NCI-H1092 treated with DMSO at 0.1 percent for 48 hours (cell line): ENCODE data around the gene APOBEC2.

ENCODE experiments used
- DNase-seq: peaks from one replicate; lab custom pipeline; 2025; lab: John Stamatoyannopoulos, UW

Gene APOBEC2

DNA sequence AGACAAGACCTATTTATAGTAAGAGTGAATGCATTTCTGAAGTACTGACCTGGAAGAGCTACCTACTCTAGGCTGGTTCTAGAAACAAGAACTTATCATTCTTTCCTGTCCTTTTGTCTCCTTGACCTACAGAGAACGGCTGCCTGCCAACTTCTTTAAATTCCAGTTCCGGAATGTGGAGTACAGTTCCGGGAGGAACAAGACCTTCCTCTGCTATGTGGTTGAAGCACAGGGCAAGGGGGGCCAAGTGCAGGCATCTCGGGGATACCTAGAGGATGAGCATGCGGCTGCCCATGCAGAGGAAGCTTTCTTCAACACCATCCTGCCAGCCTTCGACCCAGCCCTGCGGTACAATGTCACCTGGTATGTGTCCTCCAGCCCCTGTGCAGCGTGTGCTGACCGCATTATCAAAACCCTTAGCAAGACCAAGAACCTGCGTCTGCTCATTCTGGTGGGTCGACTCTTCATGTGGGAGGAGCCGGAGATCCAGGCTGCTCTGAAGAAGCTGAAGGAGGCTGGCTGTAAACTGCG is 8.3 kb downstream of the APOBEC2 start:
- no peak for DNase-seq

DNA sequence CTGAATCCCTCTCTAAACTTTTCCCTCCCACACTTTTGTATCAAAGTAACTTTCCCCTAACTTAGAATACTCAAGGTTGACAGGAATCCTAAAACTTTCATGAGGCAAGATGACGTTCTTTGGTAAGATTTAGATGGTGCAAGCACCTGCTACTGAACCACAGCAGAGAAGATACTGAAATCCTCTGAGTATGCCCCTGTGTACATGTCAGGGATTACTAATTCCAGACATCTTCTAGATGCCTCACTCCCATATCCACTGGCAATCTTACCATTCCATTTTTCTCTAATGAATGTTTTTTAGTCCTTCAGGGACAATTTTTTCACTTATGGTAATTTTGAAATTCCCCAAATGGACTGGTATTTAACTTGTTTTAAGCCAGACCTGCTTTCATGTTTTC is 9.1 kb downstream of the APOBEC2 start:
- DNase-seq = no peak

DNA sequence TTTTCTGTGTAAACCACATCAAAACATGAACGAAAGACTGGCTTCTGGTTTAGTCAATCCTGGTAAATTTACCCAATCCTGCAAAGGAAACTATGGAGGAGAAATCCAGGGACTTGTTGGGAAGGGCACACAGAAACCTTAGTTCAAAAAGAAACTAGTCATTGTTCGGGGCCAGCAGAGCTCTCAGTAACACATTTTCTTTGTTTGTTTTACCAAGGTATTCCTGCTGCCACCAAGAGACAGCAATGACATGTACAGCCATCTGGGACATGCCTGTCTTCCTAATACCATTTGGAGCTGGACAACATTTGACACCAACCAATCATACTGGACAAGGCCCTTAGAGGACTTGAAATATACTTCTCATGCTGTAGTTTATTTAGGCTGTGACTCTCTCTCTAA is 10.9 kb downstream of the APOBEC2 start:
- no peak for DNase-seq

DNA sequence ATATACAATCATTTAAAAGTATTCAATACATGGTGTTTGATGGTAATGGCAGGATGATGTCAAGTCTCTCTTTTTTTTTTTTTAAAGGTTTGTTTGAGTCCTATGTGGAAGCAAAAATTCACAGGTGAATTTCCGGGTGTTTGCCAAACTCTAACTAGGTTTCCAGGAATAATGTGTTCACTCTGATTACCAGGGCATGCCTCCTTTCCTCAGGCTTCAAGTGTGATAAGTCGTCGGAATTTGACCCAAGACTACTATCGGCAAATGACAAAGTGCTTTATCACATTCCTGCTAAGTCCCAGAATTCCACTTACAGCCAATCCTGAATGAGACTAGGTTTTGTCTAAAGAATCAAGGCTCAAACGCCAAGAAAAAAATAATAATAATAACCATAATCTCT is 11.8 kb downstream of the APOBEC2 start:
- no peak for DNase-seq

DNA sequence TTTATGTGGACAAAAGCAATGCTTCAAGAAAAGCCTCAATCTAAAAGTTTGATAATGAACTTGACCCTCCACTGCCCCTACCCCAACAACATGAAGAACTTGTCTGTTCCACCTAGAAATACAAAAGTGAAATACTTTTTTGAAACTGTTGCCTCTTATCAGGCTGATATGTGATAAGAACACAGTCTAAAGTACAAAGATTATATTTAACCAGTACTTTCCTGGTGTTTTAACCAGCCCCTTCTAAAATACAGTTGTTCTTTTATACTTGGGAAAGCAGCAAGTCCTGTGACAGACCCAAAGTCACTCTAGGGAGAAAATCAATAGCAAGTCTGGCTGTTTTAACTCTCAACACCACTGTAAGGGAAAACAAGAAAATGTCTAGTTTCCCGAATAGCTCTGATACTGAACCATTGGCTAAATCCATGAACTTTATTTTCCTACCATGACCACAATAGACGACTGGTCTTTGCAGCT is 12.6 kb downstream of the APOBEC2 start:
- DNase-seq = no peak

DNA sequence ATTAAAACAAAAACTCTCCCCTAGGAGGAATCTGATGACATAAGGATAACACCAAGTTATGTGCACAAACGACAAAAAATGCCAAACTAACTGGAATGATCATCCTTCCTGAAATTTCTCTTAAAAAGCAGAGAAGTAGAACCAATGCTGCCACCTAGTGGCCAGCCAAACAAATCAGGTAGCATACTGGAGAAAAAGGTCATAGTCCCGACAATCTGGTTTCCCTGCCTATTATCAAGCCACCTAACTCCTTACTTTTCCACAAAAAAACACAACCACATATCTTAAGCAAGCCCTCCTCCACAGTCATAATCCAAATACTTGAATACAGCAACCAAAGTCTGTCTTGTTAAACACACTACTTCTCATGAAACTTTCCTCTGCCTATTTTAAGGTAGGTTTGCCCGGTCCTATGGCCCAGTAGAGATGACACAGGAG is 13.9 kb downstream of the APOBEC2 start:
- peak; percentile 57 for DNase-seq

DNA sequence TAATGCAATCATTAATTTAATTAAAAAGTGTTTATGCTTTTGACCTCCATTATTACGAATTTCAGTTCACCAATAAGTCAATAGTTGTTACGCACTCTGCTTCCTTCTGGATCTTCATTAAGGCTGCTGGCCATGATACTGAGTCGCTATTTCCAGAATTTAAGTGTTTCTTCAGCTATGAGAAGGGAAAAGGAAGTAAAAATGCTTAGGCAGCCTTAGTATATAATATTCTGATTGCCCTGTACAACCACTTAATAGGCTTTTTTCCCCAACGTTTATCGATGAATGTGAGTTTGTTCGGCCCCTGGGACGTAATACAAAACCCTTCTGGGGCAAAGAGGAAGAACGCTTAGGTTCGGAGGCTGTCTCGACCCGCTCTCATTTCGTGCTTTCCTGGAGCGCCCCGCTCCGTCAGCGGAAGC is 18.5 kb downstream of the APOBEC2 start:
- no peak for DNase-seq

DNA sequence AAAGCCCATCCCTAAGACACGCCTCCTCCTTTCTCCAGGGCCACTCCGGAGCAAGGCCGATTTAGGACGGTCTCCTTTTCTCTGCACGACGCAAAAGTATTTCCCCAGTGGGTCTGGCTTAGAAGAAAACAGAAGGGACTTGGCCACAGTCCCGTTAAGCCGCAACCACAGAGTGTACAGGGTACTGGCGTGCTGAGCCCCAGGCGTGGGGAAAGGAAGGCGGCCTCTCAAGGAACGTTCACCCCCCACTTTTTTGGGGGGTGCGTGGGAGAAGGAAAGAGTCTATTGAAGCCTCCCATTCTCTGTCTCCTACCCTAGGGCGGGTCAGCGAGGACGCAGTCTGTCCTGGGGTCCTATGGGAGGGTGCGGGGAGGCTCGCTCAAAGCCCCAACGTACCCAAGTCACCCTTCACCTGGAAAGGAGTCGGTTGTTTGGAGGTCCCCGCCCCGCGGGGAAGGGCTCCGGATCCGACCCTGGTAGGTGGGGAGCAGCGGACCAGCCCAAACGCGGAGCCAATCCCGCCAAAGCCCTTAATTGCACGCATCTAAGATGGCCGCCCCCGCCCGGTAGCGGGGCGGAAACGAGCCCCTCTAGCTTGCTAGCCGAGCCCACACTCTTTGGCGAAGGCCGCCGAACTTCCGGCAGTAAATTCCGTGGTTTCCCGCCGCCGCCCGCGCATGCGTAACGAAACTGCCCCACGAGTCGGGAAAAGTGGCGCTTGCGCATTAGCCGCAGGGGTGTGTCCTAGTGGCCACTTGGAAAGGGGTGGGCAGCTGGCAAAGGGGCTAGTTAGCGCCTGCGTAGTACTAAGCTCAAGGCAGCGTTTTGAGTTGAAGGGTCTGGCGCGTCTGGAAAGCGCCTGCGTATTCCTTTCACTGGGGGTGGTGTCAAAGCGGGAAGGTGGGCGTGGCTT is 19.2 kb downstream of the APOBEC2 start, which contains the start of gene OARD1:
Gene OARD1, minus strand, starts transcription at position 434 of the 913 bp plus-strand sequence. CDS start 722 bp downstream, outside the sequence.
- peak; percentile 99 for DNase-seq

DNA sequence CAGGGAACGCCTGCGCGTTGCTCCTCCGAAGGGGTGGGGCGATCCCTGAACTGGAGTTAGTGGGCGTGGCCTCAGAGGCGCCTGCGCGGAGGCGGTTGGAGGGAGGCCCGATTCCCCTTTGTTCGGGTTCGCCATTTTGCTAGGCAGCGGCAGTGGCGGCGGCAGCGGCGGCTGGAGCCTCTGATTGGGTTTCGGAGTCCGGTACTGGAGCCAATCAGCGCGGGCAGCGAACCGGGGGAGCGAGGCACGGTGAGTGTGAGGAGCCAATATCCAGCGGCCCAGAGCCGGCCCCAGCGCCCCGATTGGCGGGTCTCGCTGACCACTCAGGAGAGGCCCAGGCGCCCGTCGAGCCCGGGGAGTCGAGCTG is 19.8 kb downstream of the APOBEC2 start, which contains the start of gene NFYA:
Gene NFYA, plus strand, starts transcription at position 139 of the 367 bp plus-strand sequence. CDS start 6,116 bp downstream, outside the sequence.
- DNase-seq = no peak

DNA sequence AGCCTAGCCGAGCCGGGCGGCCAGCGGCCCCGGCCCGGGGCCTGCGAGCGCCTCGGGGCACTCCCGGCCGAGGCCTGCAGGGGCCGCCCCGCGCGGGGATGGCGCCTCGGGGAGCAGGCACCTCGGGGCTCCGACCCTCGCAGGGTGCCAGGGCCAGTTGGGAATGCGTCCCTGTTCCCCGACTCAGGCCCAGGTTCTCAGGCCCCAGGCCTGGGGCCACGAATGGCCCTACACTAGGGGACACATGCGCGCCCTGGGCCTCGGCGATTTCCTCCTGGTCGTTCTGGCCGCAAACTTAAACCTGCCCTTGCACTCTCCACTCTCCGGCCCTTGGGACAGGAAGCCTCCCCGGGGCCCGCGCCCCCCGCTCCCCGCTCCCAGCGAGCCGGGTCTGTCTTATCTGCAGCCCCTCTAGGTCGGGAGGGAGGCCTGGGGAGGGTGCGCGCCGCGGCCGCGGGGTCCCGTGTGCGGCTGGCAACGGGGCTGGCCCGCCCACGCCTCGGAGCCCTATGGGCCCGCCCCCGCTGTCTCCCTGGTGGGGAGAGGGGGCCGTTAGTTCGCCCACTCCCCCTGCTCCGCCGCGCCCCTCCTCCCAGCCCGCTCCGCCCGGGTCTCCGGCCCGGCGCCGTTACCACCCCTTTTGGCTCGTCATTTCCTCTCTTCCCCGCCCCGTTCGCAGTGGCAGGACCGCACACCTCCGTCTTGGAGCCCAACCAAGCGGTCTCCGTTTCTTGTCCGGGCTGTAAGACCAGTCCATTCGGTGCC is 20.4 kb downstream of the APOBEC2 start:
- DNase-seq = peak; percentile 77

DNA sequence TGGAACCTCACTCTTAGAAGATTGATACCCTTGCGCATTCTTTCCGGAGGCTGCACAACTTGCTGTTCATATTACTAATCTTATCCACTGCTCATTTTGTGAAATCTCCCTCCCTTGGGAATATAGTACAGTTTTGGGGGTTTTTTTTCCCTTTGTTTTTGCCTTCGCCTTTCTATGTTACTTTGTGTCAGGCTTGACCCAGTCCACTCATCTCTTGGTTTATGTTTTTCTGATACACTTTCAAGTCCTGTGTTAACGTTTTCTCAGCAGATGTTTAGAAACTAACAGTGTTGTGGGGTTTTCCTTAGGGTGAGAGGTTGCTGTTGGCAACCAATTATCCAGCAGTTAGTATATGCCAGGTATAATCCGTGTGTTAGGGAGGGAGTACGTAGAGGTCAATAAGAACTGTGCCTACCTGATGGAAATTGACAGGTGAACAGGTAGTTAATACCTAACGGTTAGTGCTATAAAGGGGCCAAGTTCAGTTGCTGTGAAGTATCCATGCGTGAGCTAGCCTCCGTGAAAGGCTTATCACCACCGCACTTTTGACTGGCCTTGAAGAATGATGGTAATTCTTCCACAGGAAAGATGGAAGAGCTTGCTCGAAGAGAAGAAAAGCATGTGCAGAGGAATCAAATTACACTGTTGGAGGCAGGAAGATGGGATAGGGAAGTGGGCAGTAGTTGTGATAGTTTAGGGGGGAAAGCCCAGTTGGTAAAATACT is 21.1 kb downstream of the APOBEC2 start:
- no peak for DNase-seq

DNA sequence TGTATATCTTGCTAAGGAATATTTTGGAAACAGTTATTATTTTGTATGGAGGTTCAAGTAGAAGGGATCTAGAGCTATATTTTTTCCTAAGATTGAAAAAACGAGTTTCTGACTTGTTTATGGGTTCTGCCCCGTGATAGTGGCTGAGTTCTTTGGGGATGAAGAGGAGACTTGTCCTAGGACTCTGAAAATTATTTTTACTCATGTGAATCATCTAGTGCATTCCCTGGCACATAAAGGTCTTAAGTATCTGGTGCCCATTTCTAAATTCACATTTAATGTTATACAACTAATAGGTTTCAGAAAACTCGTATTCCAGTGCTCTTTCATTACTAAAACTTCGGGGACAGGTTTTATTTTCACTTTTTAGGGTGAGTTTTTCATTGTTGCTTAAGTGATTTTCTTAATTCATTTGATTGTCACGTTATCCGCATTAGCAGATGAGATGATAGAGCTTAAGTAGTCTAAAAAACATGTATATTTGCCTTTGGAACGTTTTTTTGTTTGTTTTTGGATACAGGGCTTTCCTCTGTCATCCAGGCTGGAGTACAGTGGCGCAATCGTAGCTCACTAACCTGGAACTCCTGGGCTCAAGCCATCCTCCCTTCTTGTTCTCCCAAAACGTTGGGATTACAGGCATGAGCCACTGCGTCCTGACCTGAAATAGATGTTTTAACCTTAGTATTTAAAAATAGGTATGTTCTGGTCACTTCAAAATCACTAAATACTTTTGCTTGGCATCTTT is 21.9 kb downstream of the APOBEC2 start:
- no peak for DNase-seq

DNA sequence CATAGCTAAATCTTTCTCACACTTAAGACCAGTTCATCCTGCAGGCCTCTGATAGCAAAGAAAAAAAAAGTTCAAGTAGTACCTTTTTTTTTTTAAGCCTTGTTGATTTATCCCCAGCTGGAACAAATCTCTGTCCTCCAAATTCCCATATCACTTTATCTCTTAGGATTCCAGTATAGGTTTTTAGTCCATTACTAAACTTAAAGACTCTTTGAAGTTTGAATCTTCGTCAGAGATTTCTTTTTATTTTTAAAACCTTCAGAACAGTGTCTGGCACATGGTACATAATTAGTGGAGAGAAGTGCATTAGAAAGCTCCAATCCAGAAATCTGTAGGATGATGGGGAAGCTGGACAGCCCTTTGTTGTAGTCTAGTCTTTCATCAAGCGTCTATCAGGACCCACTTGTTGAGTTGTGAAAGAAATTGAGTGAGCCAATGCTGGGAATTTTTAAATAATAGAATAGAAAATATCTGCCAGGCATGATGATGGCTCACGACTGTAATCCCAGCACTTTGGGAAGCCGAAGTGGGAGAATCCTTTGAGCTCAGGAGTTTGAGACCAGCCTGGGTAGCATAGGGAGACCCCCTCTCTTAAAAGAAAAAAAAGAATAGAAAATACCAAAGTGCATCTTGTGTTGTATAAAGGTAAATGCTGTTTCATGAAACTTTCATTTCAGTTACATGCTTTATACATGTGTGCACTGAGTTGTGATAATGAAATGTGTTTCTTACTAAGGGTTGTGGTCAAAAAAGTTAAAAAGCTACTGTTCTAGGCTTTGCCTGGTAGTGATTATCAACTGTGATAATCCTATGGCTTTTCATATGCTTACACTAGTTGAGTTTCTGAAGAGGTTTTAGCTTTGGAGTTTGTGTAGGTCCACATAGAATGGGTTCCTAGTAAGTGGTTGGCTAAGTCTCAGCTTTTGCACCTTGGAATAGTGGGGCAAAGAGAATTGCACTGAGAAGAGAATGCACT is 22.9 kb downstream of the APOBEC2 start:
- DNase-seq = no peak

DNA sequence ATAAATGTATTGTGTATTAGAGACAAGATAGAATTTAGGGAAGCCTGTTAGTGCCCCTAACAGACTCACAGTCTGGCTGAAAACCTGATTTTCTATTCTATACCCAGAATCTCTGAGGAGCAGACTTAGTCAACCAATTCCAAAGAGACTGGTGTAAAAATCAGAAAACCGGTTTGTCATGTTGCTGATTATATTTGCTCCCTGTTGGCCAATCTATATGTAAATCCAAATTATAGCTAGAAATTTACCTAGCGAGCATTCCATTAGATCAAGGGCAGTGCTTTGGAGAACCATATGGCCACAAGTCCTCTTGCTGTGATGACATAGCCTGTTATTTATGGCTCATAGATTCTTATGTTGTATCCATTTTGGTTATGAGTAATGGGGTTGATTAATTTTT is 24.5 kb downstream of the APOBEC2 start:
- DNase-seq = no peak

DNA sequence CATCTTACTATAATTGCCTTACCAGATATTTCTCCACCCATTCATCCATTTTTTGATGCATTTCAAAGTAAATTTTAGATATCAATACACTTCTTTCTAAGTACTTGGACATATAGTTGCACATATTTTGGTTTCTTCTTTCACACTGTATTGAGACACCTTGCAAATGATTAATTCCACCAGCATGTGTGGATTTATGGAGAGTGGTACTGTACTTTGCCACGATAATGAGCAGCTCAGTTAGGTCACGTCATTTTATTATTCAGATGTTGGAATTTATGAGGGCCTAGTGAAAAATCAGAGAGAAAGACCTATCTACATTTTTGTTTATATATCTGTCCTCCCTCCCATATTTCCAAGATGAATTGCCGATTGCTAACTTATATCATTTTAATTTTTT is 25.1 kb downstream of the APOBEC2 start:
- no peak for DNase-seq

DNA sequence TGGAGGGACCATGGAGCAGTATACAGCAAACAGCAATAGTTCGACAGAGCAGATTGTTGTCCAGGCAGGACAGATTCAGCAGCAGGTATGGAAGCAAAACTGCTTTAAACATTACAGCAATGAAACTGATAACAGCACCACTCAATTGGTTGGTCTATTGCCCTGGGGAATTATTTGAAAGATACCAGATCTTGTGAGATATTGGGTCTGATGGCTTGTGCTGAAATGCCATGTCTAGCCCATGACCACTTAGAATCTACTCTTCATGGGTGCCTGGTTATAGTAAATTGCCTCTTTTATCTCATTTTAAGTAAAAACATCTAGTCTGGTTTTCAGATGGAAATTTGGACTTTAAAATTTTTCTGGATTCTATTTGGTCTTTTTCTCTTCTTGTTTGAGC is 26.1 kb downstream of the APOBEC2 start:
- DNase-seq = no peak

DNA sequence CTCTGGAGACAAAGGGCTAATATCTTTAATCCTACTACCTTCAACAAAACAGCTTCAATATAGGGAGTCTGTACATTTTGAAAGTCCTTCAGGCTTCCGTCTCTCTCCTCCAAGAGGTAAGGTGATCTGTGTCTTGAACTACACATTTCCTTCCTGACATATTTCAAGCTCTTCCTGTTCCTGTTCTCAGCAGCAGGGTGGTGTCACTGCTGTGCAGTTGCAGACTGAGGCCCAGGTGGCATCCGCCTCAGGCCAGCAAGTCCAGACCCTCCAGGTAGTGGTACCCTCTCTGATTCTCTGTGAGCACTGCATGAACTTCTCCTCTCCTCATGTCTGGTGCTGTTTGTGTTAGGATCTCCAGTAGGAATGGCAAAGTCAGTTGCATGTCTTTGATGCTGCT is 27.6 kb downstream of the APOBEC2 start:
- DNase-seq = no peak

DNA sequence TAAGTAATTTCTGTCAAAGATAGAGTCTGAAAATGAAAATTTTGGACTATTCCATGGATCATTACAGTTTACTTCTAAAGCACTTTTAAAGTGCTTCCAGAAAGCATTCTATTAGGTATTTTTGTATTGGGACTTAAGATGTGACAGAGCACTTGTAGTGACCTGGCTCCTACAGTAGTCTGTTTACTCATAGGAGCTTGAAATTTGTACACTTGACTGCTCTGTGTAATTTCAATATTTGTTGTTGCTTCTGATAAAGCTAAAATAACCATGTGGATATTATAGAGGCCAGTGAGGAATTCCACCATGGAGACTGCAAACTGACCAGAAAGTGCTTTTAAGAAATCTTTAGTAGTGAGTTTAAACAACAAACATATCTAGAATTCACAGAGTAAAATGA is 30.1 kb downstream of the APOBEC2 start:
- no peak for DNase-seq

DNA sequence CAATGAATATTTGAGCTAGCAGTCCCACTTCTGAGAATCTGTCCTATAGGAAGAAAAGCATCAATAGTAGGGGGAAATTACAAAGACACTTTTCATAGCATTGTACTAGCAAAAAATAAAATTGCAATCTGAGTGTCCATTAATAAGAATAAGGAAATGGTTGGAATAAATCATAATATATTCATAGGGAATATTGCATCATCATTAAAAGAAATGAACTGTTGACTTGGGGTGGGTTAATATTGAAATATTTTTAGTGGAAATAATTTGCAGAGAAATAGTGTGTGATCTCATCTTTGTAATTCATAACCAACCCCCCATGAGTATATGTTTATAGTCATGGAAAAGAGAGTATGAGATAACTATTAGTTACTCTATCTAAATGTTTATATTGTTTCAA is 32.2 kb downstream of the APOBEC2 start:
- DNase-seq = no peak

DNA sequence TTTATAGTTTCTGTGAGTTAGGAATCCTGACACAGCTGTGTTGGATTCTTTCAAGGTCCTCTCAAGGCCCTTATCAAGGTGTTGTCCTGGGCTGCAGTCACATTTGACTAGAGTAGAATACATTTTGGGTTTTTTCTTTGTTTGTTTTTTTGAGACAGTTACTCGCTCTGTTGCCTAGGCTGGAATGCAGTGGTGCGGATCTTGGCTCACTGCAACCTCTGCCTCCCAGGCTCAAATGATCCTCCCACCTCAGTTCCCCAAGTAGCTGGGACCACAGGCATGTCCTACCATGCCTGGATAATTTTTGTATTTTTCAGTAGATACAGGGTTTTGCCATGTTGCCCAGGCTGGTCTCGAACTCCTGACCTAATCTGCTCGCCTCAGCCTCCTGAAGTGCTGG is 35.4 kb downstream of the APOBEC2 start:
- DNase-seq = no peak
